HS-27A (cell line): Measurements from ENCODE around the gene RHOD.

Experiments
- DNase-seq: peaks from one replicate; pipeline ENCODE4 v3.0.0-alpha.2; 2012; ENCODE audit warnings: low read depth, missing footprints

RHOD gene

GRCh38 chr11:67117672-67118180, 61.1 kb downstream of the RHOD start:
- no peak for DNase-seq

GRCh38 chr11:67118181-67118766, 61.6 kb downstream of the RHOD start:
- no peak for DNase-seq

DNA sequence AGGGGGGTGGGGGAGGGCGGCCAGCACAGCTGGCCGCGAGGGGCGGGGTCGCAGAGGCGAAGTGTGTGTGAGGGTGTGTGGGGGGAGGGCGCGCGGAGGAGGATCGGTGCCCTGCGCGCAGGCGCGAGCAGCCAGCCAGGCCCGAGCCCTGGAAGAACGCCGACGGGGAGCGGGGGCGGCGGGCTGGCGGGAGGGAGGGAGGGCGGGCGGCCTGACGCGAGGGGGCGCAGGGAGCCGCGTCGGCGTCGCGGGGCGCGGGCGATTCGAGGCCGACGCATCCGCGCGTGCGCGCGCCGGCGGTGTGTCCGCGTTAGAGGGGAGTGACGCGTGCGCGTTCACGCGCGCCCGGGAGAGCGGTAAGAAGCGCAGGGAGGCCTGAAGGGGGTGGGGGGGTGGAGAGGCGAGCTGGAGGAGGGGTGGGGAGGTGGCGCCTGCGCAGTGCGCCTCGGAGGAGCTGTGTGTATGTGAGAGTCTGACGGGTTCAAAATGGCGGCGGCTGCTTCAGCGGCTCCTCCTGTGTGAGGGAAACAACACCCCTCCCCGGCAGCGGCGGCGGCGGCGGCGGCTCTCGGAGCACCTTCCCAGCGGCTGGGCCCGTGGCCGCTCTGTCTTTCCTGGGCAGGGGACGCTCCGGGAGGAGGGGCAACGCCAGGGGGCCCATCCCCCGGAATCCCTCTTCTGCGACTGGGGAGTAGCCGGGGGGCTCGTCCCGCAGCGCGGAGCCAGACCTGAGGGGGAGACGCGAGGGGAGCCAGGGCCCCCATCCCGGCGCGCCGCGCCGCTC, 62.3 kb downstream of the RHOD start, which contains the start of gene KDM2A:
KDM2A (plus strand) TSS at position 463 of the 784 bp plus-strand sequence. CDS start 2,054 bp downstream, outside the sequence.
- DNase-seq = peak; percentile 92

GRCh38 chr11:67119585-67120391, 63.1 kb downstream of the RHOD start:
- no peak for DNase-seq

GRCh38 chr11:67120456-67120855, 63.8 kb downstream of the RHOD start:
- no peak for DNase-seq

DNA sequence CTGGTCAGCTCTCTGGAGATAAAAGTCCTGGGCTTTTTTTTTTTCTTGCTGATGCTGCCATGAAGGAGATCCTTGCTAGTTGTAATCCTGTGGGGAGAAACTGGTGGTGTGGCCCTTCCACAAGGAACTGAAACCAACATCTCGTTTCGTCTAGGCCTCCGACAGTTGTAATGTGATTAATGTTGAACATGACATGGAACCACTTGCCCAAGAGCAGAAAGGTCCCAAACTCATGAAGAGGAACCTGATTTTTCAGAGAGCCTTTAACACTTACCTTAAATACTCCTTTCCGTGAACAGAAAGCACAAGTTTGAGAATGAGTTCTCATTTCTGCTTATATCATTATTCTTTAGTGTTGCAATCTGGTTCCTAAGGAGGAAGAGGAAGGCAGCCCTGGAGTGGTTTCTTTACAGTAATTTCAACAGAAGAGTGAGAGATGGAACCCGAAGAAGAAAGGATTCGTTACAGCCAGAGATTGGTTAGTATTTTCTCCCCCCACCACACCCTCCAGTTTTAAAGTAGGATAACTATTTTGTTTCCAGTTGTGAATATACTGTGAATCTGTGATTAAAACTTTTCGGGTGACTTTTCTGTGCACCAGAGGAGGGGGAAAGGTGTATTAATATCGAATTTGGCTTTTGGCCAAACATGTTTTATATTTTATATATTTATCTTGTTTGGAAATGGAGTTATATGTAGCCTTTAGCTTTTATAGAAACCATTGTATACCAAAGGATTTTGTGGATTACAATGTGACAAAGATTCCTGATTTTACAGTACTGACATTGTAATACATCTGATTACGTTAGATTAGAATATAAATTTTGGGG, 64.4 kb downstream of the RHOD start:
- DNase-seq = no peak
